HG03159 (cell line): Measurements from ENCODE around the gene RELL1.

Experiments used
- ATAC-seq: cut with Tn5 transposase; IDR thresholded peaks from one replicate; pipeline ENCODE4 v1.9.1; 2021; ENCODE audit warnings: mild to moderate bottlenecking, moderate library complexity; ENCODE audit not compliant: unreplicated experiment

RELL1 gene

GRCh38 chr4:37641886-37642849 lies 44.0 kb downstream of the RELL1 start:
- no peak for ATAC-seq

- ATAC-seq = no peak
Measured at GRCh38 chr4:37641352-37641751, 44.8 kb downstream of the RELL1 start.

- no peak for ATAC-seq
Measured at GRCh38 chr4:37639551-37640285, 46.5 kb downstream of the RELL1 start.

- ATAC-seq = no peak
Measured at GRCh38 chr4:37635155-37635554, 51.0 kb downstream of the RELL1 start.

- no peak for ATAC-seq
Measured at GRCh38 chr4:37634180-37634579, 52.0 kb downstream of the RELL1 start.

- no peak for ATAC-seq
Measured at GRCh38 chr4:37632836-37633235, 53.3 kb downstream of the RELL1 start.

GRCh38 chr4:37631551-37631950 lies 54.6 kb downstream of the RELL1 start:
- ATAC-seq = no peak

GRCh38 chr4:37629713-37630112 lies 56.5 kb downstream of the RELL1 start:
- ATAC-seq = no peak

GRCh38 chr4:37628977-37629609 lies 57.1 kb downstream of the RELL1 start:
- ATAC-seq = no peak

GRCh38 chr4:37627263-37627662 lies 58.9 kb downstream of the RELL1 start:
- no peak for ATAC-seq

GRCh38 chr4:37625499-37625898 lies 60.7 kb downstream of the RELL1 start:
- no peak for ATAC-seq

GRCh38 chr4:37623940-37624339 lies 62.2 kb downstream of the RELL1 start:
- ATAC-seq = no peak

GRCh38 chr4:37623125-37623524 lies 63.1 kb downstream of the RELL1 start:
- ATAC-seq = no peak

GRCh38 chr4:37620176-37620575 lies 66.0 kb downstream of the RELL1 start:
- no peak for ATAC-seq

GRCh38 chr4:37615720-37616063 lies 70.5 kb downstream of the RELL1 start:
- ATAC-seq = no peak

GRCh38 chr4:37615059-37615719 lies 71.0 kb downstream of the RELL1 start:
- ATAC-seq = no peak

- ATAC-seq = no peak
Measured at GRCh38 chr4:37612811-37613210, 73.4 kb downstream of the RELL1 start.

GRCh38 chr4:37609626-37610025 lies 76.5 kb downstream of the RELL1 start:
- no peak for ATAC-seq

- ATAC-seq = no peak
Measured at GRCh38 chr4:37607018-37607417, 79.2 kb downstream of the RELL1 start.

GRCh38 chr4:37605843-37606565 lies 80.2 kb downstream of the RELL1 start:
- no peak for ATAC-seq
